Thoracic aorta (tissue), 2 donors: ENCODE results near the gene CFI. TPM values are rescaled to one million over a fixed set of nuclear protein-coding genes. Genes with fewer than 3 reads are reported as not detected.

Experiments used
- ATAC-seq: fragments of 150-250 bp; one replicate; pipeline ENCODE4 v1.8.0; 2017; ENCODE audit warnings: low read depth; ENCODE audit not compliant: insufficient number of reproducible peaks, low FRiP score
- DNase-seq: peaks from one replicate; pipeline ENCODE4 v3.0.0-alpha.2; 2020; ENCODE audit warnings: low spot score
- H3K27ac ChIP-seq, 2 donors: fragments of 200-600 bp; sonication (generic); 1 replicate in 1 of 2; 2 replicates in 1 of 2; pipeline ENCODE4 v1.5.1; 2016; ENCODE audit warnings: mild to moderate bottlenecking in 2 of 2, moderate library complexity in 2 of 2
- H3K27me3 ChIP-seq: fragments of 200-600 bp; sonication (generic); replicated peaks from 2 replicates; pipeline ENCODE4 v1.6.0; 2016; ENCODE audit warnings: mild to moderate bottlenecking; ENCODE audit not compliant: insufficient read depth
- H3K36me3 ChIP-seq: fragments of 200-600 bp; sonication (generic); one replicate; pipeline ENCODE4 v1.5.1; 2016
- H3K4me1 ChIP-seq, 2 donors: fragments of 200-600 bp; sonication (generic); 1 replicate in 1 of 2; 2 replicates in 1 of 2; pipeline versions ENCODE4 v1.5.1 to v1.6.0; 2016; ENCODE audit warnings: low read depth in 2 of 2, mild to moderate bottlenecking in 1 of 2; ENCODE audit not compliant: control insufficient read depth in 1 of 2
- H3K4me3 ChIP-seq: fragments of 200-600 bp; sonication (generic); 2 replicates; pipeline ENCODE4 v1.5.1; 2016; ENCODE audit warnings: mild to moderate bottlenecking
- H3K9me3 ChIP-seq: fragments of 200-600 bp; sonication (generic); 2 replicates; pipeline ENCODE4 v1.5.1; 2016
- CTCF ChIP-seq: fragments of 200-600 bp; sonication (generic); IDR thresholded peaks from one replicate; pipeline ENCODE4 v1.5.1; 2019; ENCODE audit warnings: antibody characterized with exemption
- total RNA-seq, 2 donors: library from RNA; depleted of rRNA; stranded (reverse); fragments of >200 nt; gene quantifications; one replicate each; pipeline versions ENCODE4 v1.1.0 to v1.2.3, GENCODE V29; 2016

The CFI gene
- total RNA-seq, 2 donors from 2014 or later: 2.2 to 20.5 TPM

DNA sequence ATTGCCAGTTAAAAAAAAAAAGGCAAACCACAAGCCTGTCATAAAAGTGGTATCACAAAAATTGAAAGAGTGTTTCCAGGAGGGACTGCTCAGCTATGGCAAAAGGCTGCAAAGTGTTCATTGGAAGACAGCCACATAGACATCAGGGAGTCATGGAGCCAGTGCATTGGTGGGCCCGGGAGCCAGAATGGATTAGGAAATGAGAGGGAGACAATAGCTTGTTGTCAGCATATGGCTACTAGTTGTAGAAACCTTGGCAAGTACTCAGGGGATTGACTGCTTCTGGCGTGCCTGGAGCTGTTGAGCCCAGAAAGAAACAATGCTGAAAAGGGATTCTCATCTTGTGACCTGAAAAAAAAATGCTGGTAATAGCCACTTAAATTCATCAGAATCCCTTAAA, 18.8 kb upstream of the CFI start:
- ATAC-seq: no peak

DNA sequence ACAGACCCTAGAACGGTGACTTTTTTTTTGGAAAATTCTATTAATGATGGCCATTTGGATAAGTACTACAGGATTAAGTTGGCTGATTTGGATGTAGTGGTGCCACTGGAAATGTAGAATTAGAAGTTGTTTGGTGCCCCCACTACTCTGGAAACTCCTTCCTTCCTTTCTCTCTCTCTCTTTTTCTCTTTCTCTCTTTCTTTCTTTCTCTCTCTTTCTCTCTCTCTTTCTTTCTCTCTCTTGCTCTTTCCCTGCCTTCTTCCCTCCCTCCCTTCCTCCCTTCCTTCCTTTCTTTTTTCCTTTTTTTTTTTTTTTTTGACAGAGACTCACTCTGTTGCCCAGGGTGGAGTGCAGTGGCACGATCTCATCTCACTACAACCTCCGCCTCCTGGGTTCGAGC, 16.5 kb upstream of the CFI start:
- no peaks in the 10 kb centered on the region for H3K27me3 ChIP-seq
- ATAC-seq (no peak), DNase-seq (no peak)
- peaks cover 11 to 18% of the 10 kb centered on the region in 2 donors for H3K4me1 ChIP-seq
- H3K9me3 ChIP-seq: no peaks in the 10 kb centered on the region
- no peaks in the 10 kb centered on the region for H3K36me3 ChIP-seq
- H3K4me3 ChIP-seq: no peak overlapping the region
- TF ChIP-seq CTCF: no peak
- H3K27ac ChIP-seq: no peak overlapping the region

More for the DNA sequence above, 18.8 kb upstream of the CFI start:
- H3K27ac ChIP-seq: no peak overlapping the region
- TF ChIP-seq CTCF: no peak
- no peak overlapping the region for H3K4me3 ChIP-seq
- no peaks in the 10 kb centered on the region for H3K27me3 ChIP-seq
- H3K4me1 ChIP-seq: peaks cover 11% of the 10 kb centered on the region in 2 donors
- DNase-seq: no peak
- no peaks in the 10 kb centered on the region for H3K9me3 ChIP-seq
- H3K36me3 ChIP-seq: no peaks in the 10 kb centered on the region

- Histone ChIP-seq H3K4me1 (peaks cover 11 to 18% of the 10 kb centered on the region in 2 donors), H3K27me3 (no peaks in the 10 kb centered on the region), H3K9me3 (no peaks in the 10 kb centered on the region), H3K27ac (no peak overlapping the region), H3K4me3 (peak overlapping the region; percentile 94), H3K36me3 (no peaks in the 10 kb centered on the region)
- DNase-seq: no peak
- no peak for TF ChIP-seq CTCF
- no peak for ATAC-seq
Observed at GRCh38 chr4:109816894-109817293, 15.1 kb upstream of the CFI start.

DNA sequence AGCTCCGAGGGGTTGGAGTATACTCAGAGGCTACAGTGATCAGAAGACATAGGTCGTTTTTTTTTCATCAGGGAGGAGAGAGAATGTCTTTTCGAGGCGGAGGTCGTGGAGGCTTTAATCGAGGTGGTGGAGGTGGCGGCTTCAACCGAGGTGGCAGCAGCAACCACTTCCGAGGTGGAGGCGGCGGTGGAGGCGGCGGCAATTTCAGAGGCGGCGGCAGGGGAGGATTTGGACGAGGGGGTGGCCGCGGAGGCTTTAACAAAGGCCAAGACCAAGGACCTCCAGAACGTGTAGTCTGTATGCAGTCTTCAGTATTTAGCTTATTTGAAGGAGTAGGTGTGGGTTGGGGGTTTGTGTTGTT, 14.3 kb upstream of the CFI start:
- TF ChIP-seq CTCF: no peak
- Histone ChIP-seq H3K9me3 (no peaks in the 10 kb centered on the region), H3K4me1 (peaks cover 11 to 18% of the 10 kb centered on the region in 2 donors), H3K4me3 (peak overlapping the region; percentile 94), H3K27me3 (no peaks in the 10 kb centered on the region), H3K27ac (peak overlapping the region; percentile 84 to 85), H3K36me3 (no peaks in the 10 kb centered on the region)
- ATAC-seq: no peak
- DNase-seq: no peak

- Histone ChIP-seq H3K27me3 (no peaks in the 10 kb centered on the region), H3K36me3 (no peaks in the 10 kb centered on the region), H3K27ac (peak within 1 kb of the TSS; percentile 84 to 85), H3K4me3 (peak within 1 kb of the TSS; percentile 94), H3K9me3 (no peaks in the 10 kb centered on the region), H3K4me1 (peaks cover 11 to 18% of the 10 kb centered on the region in 2 donors)
- TF ChIP-seq CTCF: no peak
- DNase-seq: peak; percentile 61
- ATAC-seq: peak; percentile 87
Observed at GRCh38 chr4:109815151-109816081, 13.6 kb upstream of the CFI start, which contains the start of gene GAR1. TSS of gene GAR1 (plus strand) at chr4:109815762. CDS start at chr4:109816165, 403 bp downstream.
